Measurements from ENCODE around the gene ZBTB32.

ZBTB32 gene

DNA sequence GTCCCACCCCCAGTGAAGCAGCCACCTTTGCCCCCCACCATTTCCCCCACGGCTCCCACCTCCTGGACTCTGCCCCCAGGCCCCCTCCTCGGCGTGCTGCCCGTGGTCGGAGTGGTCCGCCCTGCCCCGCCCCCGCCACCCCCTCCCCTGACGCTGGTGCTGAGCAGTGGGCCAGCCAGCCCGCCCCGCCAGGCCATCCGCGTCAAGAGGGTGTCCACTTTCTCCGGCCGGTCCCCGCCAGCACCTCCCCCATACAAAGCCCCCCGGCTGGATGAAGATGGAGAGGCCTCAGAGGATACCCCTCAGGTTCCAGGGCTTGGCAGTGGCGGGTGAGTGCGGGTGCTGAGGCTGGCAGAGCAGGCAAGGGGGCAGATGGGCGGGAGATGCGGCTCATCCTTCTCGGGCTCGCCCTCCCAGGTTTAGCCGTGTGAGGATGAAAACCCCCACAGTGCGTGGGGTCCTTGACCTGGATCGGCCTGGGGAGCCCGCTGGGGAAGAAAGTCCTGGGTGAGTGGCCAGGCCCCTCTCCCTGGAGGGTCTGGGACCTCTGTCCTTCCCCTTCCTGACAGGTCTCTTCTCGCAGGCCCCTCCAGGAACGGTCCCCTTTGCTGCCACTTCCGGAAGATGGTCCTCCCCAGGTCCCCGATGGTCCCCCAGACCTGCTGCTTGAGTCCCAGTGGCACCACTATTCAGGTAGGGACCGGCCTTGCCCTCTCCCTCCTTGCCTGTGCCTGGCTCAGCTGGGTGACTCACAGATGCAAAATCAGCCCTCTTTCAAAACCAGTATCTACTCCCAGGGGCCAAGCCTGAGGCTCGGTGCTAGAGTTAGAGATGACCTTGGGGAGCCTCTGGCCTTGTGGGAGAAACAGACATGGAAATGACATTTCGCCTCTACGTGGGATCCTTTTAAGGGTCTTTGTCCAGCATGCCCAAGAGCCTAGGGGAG lies 29.1 kb downstream of the ZBTB32 start:
- no peak overlapping the region for H3K4me3 ChIP-seq (ENCODE audit: low read depth, low read length)
- no peak for DNase-seq (ENCODE audit: low read depth, low spot score)
- in situ Hi-C loops (cut with HindIII; ENCODE audit: low sequenced_read_pairs): no loop called here
- TF ChIP-seq, protein P1, sequence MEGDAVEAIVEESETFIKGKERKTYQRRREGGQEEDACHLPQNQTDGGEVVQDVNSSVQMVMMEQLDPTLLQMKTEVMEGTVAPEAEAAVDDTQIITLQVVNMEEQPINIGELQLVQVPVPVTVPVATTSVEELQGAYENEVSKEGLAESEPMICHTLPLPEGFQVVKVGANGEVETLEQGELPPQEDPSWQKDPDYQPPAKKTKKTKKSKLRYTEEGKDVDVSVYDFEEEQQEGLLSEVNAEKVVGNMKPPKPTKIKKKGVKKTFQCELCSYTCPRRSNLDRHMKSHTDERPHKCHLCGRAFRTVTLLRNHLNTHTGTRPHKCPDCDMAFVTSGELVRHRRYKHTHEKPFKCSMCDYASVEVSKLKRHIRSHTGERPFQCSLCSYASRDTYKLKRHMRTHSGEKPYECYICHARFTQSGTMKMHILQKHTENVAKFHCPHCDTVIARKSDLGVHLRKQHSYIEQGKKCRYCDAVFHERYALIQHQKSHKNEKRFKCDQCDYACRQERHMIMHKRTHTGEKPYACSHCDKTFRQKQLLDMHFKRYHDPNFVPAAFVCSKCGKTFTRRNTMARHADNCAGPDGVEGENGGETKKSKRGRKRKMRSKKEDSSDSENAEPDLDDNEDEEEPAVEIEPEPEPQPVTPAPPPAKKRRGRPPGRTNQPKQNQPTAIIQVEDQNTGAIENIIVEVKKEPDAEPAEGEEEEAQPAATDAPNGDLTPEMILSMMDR (IDR thresholded peaks at IDR 0.05; ENCODE audit: low read depth, low read length): no peak

DNA sequence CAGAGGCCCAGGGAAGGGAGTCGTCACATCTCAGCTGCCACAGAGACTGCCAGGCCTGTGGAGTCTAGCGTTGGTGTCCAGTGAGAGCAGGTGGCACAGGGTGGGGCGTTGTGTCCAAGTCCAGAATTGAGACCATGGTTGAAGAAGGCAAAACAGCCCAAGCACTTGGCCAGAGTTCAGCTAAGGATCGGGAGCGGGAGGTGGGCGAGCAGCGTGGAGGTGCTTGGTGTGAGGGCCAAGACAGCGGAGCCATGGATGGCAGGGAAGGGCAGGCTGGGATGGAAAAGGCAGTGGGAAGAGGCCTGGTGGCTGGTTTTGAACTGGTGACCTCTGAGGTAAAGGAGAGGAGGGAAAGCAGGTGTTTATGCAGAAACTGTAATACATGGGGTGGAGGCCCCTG lies 29.9 kb downstream of the ZBTB32 start:
- TF ChIP-seq, protein P1 (IDR thresholded peaks at IDR 0.05; ENCODE audit: low read depth, low read length): no peak
- in situ Hi-C loops (cut with HindIII; ENCODE audit: low sequenced_read_pairs): no loop called here
- H3K4me3 ChIP-seq (ENCODE audit: low read depth, low read length): no peak overlapping the region
- no peak for DNase-seq (ENCODE audit: low read depth, low spot score)

DNA sequence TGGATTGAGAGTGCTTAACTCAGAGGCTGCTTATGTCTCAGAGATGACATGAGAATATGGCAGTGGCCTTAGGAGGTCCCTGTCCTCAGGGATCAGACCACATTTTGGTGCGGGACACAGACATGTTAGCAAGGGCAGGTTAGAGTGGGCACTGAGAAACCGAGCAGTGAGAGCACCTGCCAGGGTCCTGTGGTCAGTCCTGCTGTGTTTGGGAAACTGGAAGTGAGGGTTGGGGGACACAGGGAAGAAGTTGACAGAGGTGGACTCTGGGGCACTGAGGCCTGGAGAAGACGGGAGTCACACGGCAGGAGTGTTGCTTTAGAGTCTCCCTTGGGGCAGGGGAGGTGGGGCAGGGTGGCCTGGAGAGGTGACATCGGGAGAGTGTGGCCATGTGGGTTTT lies 30.5 kb downstream of the ZBTB32 start:
- TF ChIP-seq, protein P1 (IDR thresholded peaks at IDR 0.05; ENCODE audit: low read depth, low read length): no peak
- in situ Hi-C loops (cut with HindIII; ENCODE audit: low sequenced_read_pairs): no loop called here
- H3K4me3 ChIP-seq (ENCODE audit: low read depth, low read length): no peak overlapping the region
- no peak for DNase-seq (ENCODE audit: low read depth, low spot score)

DNA sequence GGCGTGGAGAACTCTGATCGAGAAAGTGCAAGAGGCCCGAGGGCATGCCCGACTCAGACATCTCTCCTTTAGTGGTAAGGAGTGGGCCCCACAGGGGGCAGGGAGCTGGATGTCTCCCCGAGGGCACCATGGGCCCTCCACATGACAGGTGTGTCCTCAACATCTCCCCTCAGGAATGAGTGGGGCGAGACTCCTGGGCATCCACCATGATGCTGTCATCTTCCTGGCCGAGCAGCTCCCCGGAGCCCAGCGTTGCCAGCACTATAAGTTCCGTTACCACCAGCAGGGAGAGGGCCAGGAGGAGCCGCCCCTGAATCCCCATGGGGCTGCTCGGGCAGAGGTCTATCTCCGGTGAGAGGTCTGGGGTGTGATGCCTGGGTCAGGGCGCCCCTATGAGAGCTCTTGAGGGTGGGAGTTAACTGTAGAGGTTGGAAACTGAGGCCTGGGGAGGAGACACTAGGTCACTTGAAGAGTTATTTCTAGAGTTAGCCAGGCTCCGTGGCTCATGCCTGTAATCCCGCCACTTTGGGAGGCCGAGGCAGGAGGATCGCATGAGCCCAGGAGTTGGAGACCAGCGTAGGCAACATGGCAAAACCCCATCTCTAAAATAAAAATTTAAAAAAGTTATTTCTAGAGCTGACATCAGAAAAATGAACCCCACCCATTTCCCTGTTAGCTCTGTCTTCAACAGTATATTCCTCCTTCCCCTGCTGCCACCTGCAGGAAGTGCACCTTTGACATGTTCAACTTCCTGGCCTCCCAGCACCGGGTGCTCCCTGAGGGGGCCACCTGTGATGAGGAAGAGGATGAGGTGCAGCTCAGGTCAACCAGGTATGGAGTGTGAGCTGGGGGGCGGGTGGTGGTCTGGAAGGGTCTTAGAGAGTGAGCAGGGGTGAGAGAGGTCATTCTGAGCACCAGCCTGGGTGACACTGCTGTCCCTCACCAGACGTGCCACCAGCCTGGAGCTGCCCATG lies 32.8 kb downstream of the ZBTB32 start:
- TF ChIP-seq, protein P1 (IDR thresholded peaks at IDR 0.05; ENCODE audit: low read depth, low read length): peak; percentile 6
- DNase-seq (ENCODE audit: low read depth, low spot score): no peak
- in situ Hi-C loops (cut with HindIII; ENCODE audit: low sequenced_read_pairs): no loop called here
- H3K4me3 ChIP-seq (ENCODE audit: low read depth, low read length): no peak overlapping the region

DNA sequence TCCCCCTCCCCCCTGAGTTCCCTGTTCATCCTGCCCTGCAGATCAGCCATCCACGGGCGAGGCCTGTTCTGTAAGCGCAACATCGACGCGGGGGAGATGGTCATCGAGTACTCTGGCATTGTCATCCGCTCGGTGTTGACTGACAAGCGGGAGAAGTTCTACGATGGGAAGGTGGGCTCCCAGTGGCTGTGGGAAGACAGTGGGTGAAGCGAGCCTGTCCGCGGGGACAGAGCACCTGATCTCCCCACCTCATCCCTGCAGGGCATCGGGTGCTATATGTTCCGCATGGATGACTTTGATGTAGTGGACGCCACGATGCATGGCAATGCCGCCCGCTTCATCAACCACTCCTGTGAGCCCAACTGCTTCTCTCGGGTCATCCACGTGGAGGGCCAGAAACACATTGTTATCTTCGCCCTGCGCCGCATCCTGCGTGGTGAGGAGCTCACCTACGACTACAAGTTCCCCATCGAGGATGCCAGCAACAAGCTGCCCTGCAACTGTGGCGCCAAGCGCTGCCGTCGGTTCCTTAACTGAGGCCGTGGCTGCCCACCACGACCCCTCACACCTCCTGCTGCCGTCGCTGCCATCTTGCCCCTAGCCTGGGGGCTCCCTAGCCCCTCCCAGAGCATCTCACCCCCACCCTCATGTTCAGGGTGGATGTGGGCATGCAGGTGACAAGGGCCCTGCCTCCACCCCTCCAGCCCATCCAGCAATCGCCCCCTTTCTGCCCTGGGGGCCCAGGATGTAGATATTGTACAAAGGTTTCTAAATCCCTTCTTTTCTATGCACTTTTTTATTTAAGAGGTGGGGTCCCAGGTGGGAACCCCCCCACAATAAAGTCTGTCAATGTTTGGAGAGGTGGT lies 33.9 kb downstream of the ZBTB32 start:
- in situ Hi-C loops (cut with HindIII; ENCODE audit: low sequenced_read_pairs): no loop called here
- DNase-seq (ENCODE audit: low read depth, low spot score): no peak
- H3K4me3 ChIP-seq (ENCODE audit: low read depth, low read length): no peak overlapping the region
- TF ChIP-seq, protein P1 (IDR thresholded peaks at IDR 0.05; ENCODE audit: low read depth, low read length): no peak

DNA sequence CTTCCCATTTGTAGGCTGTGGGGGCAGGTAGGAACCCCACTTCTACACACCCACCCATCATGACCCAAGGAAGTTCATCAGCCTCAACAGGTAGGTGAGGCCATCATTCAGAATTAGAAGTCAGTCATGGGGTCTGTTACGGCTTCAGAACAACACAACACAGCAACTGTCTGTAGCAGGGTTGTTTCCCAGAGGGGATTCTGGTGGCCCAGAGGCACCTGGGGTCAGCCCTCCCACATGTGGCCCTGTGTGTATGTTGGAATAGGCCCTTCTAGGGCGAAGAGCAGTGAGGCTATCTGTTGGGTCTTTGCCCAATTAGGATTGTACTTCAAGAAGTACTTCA lies 34.5 kb downstream of the ZBTB32 start:
- no peak for DNase-seq (ENCODE audit: low read depth, low spot score)
- TF ChIP-seq, protein P1 (IDR thresholded peaks at IDR 0.05; ENCODE audit: low read depth, low read length): no peak
- in situ Hi-C loops (cut with HindIII; ENCODE audit: low sequenced_read_pairs): no loop called here
- H3K4me3 ChIP-seq (ENCODE audit: low read depth, low read length): no peak overlapping the region

All from astrocyte of the spinal cord (primary cell).